GM12891 (cell line): Measurements from ENCODE around the gene WFDC1.

Source experiments
- DNase-seq: peaks from one replicate; pipeline ENCODE4 v3.0.0; 2011; ENCODE audit warnings: low spot score; ENCODE audit not compliant: insufficient read length
- FAIRE-seq: peaks from 2 replicates; lab custom pipeline; 2011; peaks lifted over from hg19 to GRCh38; lab: Jason Lieb, UNC
- PAX5 ChIP-seq: IDR thresholded peaks from 2 replicates; pipeline ENCODE4 v1.6.1; 2011; ENCODE audit warnings: low read length, moderate library complexity, mild to moderate bottlenecking; ENCODE audit not compliant: insufficient read depth, severe bottlenecking
- POLR2A ChIP-seq: IDR thresholded peaks from 2 replicates; pipeline ENCODE4 v1.6.1; 2011; ENCODE audit warnings: low read depth, low read length, control low read depth
- POLR2AphosphoS5 ChIP-seq: IDR thresholded peaks from 2 replicates; pipeline ENCODE4 v1.6.1; 2011; ENCODE audit warnings: low read depth, low read length, control low read depth
- POU2F2 ChIP-seq: IDR thresholded peaks from 2 replicates; pipeline ENCODE4 v1.6.1; 2011; ENCODE audit warnings: low read depth, mild to moderate bottlenecking, control low read depth, low read length, moderate library complexity
- SPI1 ChIP-seq: IDR thresholded peaks from 2 replicates; pipeline ENCODE4 v1.6.1; 2011; ENCODE audit warnings: low read depth, low read length, control low read depth
- TAF1 ChIP-seq: IDR thresholded peaks from 2 replicates; pipeline ENCODE4 v1.6.1; 2011; ENCODE audit warnings: low read depth, low read length, control low read depth

The WFDC1 gene

GRCh38 chr16:84369105-84369504, 74.4 kb downstream of the WFDC1 start:
- DNase-seq (no peak), FAIRE-seq (no peak)
- TF ChIP-seq POLR2AphosphoS5: no peak
- no peak for TF ChIP-seq PAX5
- no peak for TF ChIP-seq POLR2A
- no peak for TF ChIP-seq TAF1
- TF ChIP-seq POU2F2: no peak
- TF ChIP-seq SPI1: no peak

- DNase-seq: no peak
- no peak for FAIRE-seq
- no peak for TF ChIP-seq TAF1
- no peak for TF ChIP-seq POU2F2
- no peak for TF ChIP-seq POLR2AphosphoS5
- TF ChIP-seq PAX5: no peak
- TF ChIP-seq POLR2A: no peak
- TF ChIP-seq SPI1: no peak
These were observed 75.4 kb downstream of the WFDC1 start for GRCh38 chr16:84369938-84370627.

- FAIRE-seq: no peak
- TF ChIP-seq POLR2A (no peak), POU2F2 (no peak), TAF1 (no peak), SPI1 (no peak), PAX5 (no peak), POLR2AphosphoS5 (no peak)
- DNase-seq: no peak
These were observed 76.3 kb downstream of the WFDC1 start for GRCh38 chr16:84370723-84371552.

GRCh38 chr16:84371553-84371865, 76.8 kb downstream of the WFDC1 start:
- TF ChIP-seq POU2F2: no peak
- TF ChIP-seq SPI1: no peak
- TF ChIP-seq PAX5: no peak
- TF ChIP-seq POLR2AphosphoS5: no peak
- no peak for TF ChIP-seq POLR2A
- no peak for FAIRE-seq
- no peak for DNase-seq

GRCh38 chr16:84373907-84374489, 79.3 kb downstream of the WFDC1 start:
- TF ChIP-seq TAF1 (no peak), PAX5 (no peak)
- FAIRE-seq (no peak), DNase-seq (no peak)

GRCh38 chr16:84378099-84378498, 83.4 kb downstream of the WFDC1 start:
- DNase-seq (no peak), FAIRE-seq (no peak)
- TF ChIP-seq PAX5 (no peak), SPI1 (no peak), POLR2AphosphoS5 (no peak), POLR2A (no peak), POU2F2 (no peak), TAF1 (no peak)

- DNase-seq (no peak), FAIRE-seq (no peak)
- TF ChIP-seq PAX5 (no peak), POLR2A (no peak), POU2F2 (no peak), POLR2AphosphoS5 (no peak), SPI1 (no peak)
These were observed 83.9 kb downstream of the WFDC1 start for GRCh38 chr16:84378567-84378966.

GRCh38 chr16:84379008-84379708, 84.5 kb downstream of the WFDC1 start:
- TF ChIP-seq POU2F2 (no peak), TAF1 (no peak), PAX5 (no peak), POLR2A (no peak), SPI1 (no peak), POLR2AphosphoS5 (no peak)
- DNase-seq (no peak), FAIRE-seq (no peak)
